ENCODE measurements around the gene RPTOR.

The RPTOR gene

GRCh38 chr17:80886641-80887573 lies 342.3 kb downstream of the RPTOR start:
- DNase-seq (no peak), ATAC-seq (replicated peaks) (peak; percentile 14 to 40)
- Mint-ChIP-seq H3K27me3 (no peaks in the 10 kb centered on the region), H3K9me3 (no peaks in the 10 kb centered on the region), H3K4me3 (peak overlapping the region; percentile 30 to 53), H3K27ac (peak overlapping the region; percentile 77), H3K4me1 (peaks cover 24 to 25% of the 10 kb centered on the region in 2 donors), H3K36me3 (peaks cover 71 to 72% of the 10 kb centered on the region in 2 donors)

DNA sequence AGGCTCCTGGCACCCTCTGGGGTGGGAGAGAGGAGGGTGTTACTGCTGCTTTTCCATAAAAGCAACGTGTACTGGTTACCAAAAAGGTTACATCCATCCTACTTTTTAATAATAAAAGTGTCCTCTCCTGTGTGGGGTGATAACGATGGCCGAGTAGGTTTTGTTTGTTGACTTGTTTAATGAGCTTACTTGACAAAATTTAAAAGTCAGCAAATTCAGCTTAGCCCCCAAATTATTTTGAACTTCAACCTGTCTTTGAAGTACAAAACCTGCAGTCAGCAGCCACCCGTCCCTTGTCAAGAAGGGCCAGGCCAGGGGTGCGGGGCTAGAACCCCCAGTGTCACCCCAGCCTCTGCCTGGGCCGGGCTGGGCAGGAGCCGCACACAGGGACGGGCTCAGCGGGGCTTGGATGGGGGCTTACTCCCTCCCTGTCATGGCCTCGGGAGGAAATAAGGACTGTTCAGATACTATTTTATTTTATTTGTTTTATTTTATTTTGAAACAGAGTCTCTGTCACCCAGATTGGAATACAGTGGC lies 343.1 kb downstream of the RPTOR start:
- ATAC-seq (replicated peaks) (no peak), DNase-seq (no peak)
- no peak overlapping the region for H3K27ac Mint-ChIP-seq
- H3K4me3 Mint-ChIP-seq, result no peak overlapping the region
- H3K36me3 Mint-ChIP-seq, result peaks cover 71% of the 10 kb centered on the region in 2 donors
- peaks cover 24 to 31% of the 10 kb centered on the region in 2 donors for H3K4me1 Mint-ChIP-seq
- no peaks in the 10 kb centered on the region for H3K27me3 Mint-ChIP-seq
- H3K9me3 Mint-ChIP-seq, result no peaks in the 10 kb centered on the region

GRCh38 chr17:80888276-80889160 lies 343.9 kb downstream of the RPTOR start:
- Mint-ChIP-seq H3K27me3 (no peaks in the 10 kb centered on the region), H3K36me3 (peaks cover 70 to 72% of the 10 kb centered on the region in 2 donors), H3K27ac (peak overlapping the region; percentile 73), H3K4me1 (peaks cover 24 to 31% of the 10 kb centered on the region in 2 donors), H3K9me3 (no peaks in the 10 kb centered on the region), H3K4me3 (no peak overlapping the region)
- DNase-seq, result no peak
- ATAC-seq (replicated peaks), result no peak

DNA sequence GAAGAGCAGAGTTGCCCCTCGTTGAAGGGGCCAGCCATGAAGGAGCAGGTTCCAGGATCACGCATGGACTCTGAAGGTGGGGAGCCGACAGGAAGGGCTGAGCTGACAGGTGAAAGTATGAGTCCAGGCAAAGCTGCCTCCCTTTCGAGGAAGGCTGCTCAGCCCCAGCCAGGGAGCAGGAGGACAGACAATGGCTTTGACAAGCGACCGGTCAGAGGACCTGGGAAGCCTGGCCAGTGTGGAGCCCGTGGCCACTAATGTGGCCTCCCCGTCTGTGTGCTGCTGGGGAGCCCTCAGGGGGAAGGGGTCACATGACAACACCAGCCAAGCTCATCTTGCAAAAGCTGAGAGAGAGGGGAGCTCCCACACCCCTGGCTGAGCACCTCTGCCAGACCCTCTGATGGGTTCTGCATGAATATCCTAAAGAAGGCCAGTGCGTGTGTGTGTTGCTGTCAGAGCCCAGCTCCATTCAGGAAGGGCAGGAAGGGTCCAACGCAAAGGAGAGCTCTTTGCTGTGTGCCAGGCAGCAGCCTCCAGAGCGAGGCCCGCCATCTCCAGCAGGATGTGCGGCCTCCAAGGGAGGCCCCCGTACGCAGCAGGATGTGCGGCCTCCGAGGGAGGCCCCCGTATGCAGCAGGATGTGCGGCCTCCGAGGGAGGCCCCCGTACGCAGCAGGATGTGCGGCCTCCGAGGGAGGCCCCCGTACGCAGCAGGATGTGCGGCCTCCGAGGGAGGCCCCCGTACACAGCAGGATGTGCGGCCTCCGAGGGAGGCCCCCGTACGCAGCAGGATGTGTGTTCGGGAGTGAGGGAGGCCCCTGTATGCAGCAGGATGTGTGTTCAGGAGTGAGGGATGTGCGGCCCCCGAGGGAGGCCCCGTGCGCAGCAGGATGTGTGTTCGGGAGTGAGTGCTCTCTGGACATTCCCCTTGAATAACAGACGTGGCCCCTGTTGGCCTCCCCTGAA lies 344.9 kb downstream of the RPTOR start:
- H3K4me1 Mint-ChIP-seq, result peaks cover 24 to 31% of the 10 kb centered on the region in 2 donors
- ATAC-seq (replicated peaks) (no peak), DNase-seq (no peak)
- H3K27ac Mint-ChIP-seq, result peak overlapping the region; percentile 73
- H3K4me3 Mint-ChIP-seq, result no peak overlapping the region
- no peaks in the 10 kb centered on the region for H3K9me3 Mint-ChIP-seq
- no peaks in the 10 kb centered on the region for H3K27me3 Mint-ChIP-seq
- H3K36me3 Mint-ChIP-seq, result peaks cover 70 to 72% of the 10 kb centered on the region in 2 donors

DNA sequence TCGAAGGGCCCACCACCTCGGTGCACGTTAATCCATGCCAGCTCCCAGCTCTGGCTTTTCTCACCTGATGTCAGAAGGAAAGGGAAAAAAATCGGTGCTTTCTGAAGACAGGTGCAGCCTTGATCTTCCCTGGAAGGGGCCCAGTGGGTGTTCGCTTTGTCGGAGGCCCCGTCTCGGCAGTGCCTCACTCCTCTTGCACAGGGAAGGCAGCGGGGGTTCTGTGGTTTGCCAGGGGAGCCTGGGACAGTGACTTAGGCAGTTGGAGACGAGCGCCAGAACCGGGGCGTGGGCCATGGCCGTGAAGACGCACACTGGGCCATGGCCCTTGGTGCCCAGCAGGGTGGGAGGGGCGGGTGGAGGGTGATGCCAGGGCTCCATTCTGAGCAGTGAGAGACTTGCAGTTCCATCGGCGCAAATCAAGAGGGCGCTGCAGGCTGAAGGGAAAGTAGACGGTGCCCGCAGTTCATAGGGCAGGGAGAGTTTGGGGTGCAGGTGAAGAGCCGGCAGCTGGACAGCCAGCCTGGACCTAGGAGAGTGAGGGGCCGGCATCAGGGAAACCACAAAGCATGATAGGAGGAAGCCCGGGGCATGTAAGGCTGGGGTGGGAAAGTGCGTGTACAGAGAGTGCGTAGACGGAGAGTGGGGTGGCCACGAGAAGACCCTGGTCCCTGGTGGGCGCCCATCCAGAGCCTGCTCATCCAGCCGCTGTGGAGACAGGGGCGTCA lies 345.7 kb downstream of the RPTOR start:
- no peak for DNase-seq
- no peak overlapping the region for H3K27ac Mint-ChIP-seq
- H3K36me3 Mint-ChIP-seq, result peaks cover 70 to 72% of the 10 kb centered on the region in 2 donors
- ATAC-seq (replicated peaks), result no peak
- H3K4me1 Mint-ChIP-seq, result peaks cover 26 to 39% of the 10 kb centered on the region in 2 donors
- no peak overlapping the region for H3K4me3 Mint-ChIP-seq
- H3K9me3 Mint-ChIP-seq, result no peaks in the 10 kb centered on the region
- no peaks in the 10 kb centered on the region for H3K27me3 Mint-ChIP-seq

GRCh38 chr17:80890921-80891396 lies 346.3 kb downstream of the RPTOR start:
- Mint-ChIP-seq H3K4me3 (no peak overlapping the region), H3K27ac (no peak overlapping the region), H3K27me3 (no peaks in the 10 kb centered on the region), H3K4me1 (peaks cover 24 to 37% of the 10 kb centered on the region in 2 donors), H3K36me3 (peaks cover 72% of the 10 kb centered on the region in 2 donors), H3K9me3 (no peaks in the 10 kb centered on the region)
- DNase-seq (no peak), ATAC-seq (replicated peaks) (no peak)

GRCh38 chr17:80891397-80892018 lies 346.9 kb downstream of the RPTOR start:
- Mint-ChIP-seq H3K36me3 (peaks cover 71 to 72% of the 10 kb centered on the region in 2 donors), H3K4me1 (peaks cover 20 to 33% of the 10 kb centered on the region in 2 donors), H3K27ac (peak overlapping the region; percentile 77), H3K9me3 (no peaks in the 10 kb centered on the region), H3K27me3 (no peaks in the 10 kb centered on the region), H3K4me3 (no peak overlapping the region)
- ATAC-seq (replicated peaks) (peak; percentile 68 to 71), DNase-seq (no peak)

GRCh38 chr17:80892019-80892855 lies 347.6 kb downstream of the RPTOR start:
- DNase-seq (peak; percentile 27), ATAC-seq (replicated peaks) (peak; percentile 81 to 87)
- Mint-ChIP-seq H3K4me1 (peaks cover 16 to 30% of the 10 kb centered on the region in 2 donors), H3K27ac (no peak overlapping the region), H3K4me3 (no peak overlapping the region), H3K9me3 (no peaks in the 10 kb centered on the region), H3K27me3 (no peaks in the 10 kb centered on the region), H3K36me3 (peaks cover 68 to 73% of the 10 kb centered on the region in 2 donors)

DNA sequence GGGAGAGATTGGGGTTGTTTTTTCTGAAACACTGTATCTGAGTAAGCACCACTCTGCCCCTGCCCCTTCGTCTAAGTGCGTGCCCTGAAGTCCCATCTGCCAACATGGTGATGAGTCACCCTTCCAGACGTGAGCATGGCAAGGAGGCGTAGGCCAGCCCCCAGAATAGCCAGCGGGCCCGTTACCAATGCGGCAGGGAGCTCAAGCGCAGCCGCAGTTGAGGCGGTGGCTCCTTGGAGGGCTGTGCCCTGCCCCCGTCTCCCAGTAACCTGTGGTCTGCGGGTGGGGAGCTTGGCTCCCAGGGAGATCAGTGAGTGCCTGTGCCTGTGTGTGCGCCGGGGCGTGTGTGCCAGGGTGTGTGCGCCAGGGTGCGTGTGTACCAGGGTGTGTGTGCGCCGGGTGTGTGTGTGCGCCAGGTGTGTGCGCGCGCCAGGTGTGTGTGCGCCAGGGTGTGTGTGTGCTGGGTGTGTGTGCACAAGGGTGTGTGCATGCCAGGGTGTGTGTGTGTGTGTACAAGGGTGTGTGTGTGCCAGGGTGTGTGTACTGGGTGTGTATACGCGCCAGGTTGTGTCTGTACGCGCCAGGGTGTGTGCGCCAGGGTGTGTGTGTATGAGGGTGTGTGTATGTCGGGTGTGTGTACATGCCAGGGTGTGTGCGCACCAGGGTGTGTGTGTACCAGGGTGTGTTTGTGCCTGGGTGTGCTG lies 348.4 kb downstream of the RPTOR start:
- peaks cover 67 to 79% of the 10 kb centered on the region in 2 donors for H3K36me3 Mint-ChIP-seq

DNA sequence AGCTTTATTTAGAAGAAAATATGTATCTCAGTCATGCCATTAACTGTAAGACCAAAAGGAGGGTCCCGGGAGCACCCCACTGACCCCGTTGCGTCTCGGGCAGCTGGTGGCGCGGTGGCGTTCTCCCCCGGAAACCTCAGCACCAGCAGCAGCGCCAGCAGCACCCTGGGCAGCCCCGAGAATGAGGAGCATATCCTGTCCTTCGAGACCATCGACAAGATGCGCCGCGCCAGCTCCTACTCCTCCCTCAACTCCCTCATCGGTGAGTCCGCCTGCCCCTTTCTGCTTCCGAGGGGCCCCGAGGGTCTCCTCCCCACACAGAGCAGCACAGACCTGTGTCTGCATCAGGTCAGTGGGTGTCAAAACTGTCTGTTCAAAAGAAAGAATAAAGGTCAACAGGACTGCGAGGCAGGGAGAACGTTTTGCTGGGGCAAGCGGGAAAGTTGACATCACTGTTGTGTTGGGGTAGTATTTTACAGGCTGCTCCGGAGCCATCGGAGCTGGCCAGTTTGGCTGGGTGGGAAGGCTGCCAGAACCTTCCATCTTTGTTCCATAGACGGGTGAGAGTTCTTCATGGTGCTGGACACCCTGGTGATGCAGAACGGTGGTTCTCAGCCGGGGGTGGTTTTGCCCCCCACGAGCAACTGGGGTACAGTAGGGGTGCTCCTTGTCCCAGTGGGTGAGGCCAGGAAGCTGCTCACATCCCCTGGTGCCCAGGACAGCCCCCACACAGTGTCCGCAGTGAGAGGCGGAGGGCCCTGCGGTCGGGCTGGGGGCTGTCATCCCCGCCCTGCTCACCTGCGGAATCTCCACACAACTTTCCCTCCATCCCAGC lies 349.2 kb downstream of the RPTOR start:
- Mint-ChIP-seq H3K27ac (no peak overlapping the region), H3K36me3 (peaks cover 63 to 80% of the 10 kb centered on the region in 2 donors), H3K27me3 (no peaks in the 10 kb centered on the region), H3K9me3 (no peaks in the 10 kb centered on the region), H3K4me1 (peaks cover 18 to 38% of the 10 kb centered on the region in 2 donors), H3K4me3 (no peak overlapping the region)
- no peak for DNase-seq
- ATAC-seq (replicated peaks), result no peak

More for the DNA sequence above, 348.4 kb downstream of the RPTOR start:
- DNase-seq (no peak), ATAC-seq (replicated peaks) (no peak)
- Mint-ChIP-seq H3K9me3 (no peaks in the 10 kb centered on the region), H3K4me1 (peaks cover 16 to 37% of the 10 kb centered on the region in 2 donors), H3K27me3 (no peaks in the 10 kb centered on the region), H3K4me3 (no peak overlapping the region), H3K27ac (no peak overlapping the region)

DNA sequence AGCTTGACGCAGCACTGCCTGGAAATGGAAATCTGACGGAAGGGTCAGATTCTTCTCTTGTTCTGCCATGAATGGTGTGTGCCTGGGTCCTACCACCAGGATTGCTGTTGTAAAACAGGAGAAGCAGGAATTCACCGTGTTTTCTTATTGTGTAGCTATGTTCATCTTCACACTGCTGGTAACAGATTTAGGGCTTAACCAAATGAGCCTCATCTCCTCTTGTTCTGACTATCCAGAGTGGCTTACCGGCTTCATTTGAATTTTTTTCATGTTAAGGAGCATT lies 349.7 kb downstream of the RPTOR start:
- H3K36me3 Mint-ChIP-seq, result peaks cover 58 to 77% of the 10 kb centered on the region in 2 donors
- H3K27me3 Mint-ChIP-seq, result no peaks in the 10 kb centered on the region
- peaks cover 18 to 38% of the 10 kb centered on the region in 2 donors for H3K4me1 Mint-ChIP-seq
- H3K9me3 Mint-ChIP-seq, result no peaks in the 10 kb centered on the region
- no peak for ATAC-seq (replicated peaks)
- no peak for DNase-seq
- H3K27ac Mint-ChIP-seq, result peak overlapping the region; percentile 9
- no peak overlapping the region for H3K4me3 Mint-ChIP-seq

Measured in stimulated activated naive B cell treated with anti-CD40 and anti-IgM and Interleukin-4, amounts not matched to agents 10 μg/mL and 1 μg/mL and 100 μg/mL, for 72 hours (primary cell).